Stimulated activated CD4-positive, alpha-beta T cell treated with anti-CD3 and anti-CD28 coated beads, Interleukin-15, amount 100 ng/mL, for 24 hours (primary cell): ENCODE measurements around the gene TIGAR.

ENCODE experiments used
- DNase-seq: peaks from one replicate; pipeline ENCODE4 v3.0.0-alpha.2; 2020

TIGAR gene

DNA sequence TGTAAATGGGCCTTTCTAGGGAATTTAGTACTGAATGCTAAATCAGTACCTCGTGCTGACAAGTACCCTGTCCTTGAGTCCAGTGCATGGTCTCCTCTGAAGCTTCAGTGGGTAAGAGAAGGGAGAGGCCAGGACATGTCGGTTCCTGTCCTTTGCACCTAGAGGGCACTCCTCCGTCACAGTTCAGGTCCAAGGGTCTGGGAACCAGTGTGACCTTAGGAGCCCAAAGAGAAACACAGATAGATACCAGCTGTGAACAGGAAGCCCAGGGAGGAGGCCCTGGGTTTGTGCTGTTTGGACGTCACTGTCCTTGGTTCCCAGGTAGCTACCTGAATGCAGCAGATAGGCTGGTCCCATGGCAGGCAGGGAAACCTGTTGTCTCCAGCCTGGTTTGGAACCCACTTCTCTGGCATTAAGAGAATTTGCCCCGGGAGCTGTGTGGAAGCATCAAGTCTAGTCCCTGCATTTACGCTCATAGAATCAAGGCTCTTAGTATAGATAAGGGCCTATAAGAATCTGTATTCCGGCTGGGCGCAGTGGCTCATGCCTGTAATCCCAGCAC is 62.4 kb downstream of the TIGAR start:
- DNase-seq = no peak

DNA sequence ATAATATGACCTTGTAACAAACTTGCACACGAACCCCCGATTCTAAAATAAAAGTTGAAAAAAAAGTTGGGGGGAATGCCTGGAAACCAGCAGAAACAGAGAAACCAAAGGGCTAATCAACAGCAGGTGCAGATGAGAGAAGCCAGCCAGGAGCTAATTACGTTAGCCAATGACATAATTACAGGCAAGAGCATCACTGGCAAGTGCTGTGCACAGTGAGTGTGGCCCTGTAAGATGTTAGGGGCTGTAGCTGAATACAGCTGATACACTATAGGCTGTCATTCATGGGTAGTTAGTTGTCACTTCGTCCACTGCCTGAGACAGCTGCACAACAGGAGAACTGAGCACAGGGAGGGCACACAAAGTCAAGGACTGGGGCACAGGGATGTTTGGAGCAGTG is 65.8 kb downstream of the TIGAR start:
- DNase-seq = no peak

DNA sequence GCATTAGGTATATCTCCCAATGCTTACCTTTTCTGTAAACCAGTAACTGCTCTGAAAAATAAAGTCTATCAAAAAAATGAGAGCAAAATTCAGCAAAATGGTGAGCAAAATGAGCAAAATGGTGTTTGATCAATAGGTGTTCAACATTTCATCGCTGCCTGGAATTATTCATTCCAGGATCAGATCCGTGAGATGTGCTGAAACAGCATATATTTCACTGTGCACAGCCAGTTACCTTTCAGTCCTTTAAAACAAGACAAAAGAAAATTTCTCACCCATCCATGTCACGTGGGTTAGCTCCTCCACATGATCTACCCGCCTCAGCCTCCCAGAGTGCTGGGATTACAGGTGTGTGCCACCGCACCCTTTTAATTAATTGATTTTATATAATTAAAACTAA is 66.6 kb downstream of the TIGAR start:
- DNase-seq = no peak

DNA sequence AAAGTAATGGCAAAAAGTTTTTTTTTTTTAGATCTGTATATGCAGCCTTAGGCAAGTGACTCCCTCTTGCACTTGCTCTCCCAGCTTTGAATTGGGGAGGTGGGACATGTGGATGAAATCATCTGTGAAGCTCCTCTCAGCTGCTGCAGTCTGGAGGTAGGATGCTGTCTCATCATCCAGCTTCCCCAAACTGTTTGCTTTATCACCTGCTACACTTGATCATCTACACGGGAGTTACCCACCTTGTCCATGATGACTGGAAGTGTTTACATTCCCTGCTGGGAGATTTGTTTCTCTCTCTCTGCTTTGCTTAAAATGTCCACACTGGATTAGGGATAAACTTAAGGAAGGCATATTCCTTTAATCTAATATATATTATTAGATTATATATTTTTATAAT is 67.0 kb downstream of the TIGAR start:
- no peak for DNase-seq

DNA sequence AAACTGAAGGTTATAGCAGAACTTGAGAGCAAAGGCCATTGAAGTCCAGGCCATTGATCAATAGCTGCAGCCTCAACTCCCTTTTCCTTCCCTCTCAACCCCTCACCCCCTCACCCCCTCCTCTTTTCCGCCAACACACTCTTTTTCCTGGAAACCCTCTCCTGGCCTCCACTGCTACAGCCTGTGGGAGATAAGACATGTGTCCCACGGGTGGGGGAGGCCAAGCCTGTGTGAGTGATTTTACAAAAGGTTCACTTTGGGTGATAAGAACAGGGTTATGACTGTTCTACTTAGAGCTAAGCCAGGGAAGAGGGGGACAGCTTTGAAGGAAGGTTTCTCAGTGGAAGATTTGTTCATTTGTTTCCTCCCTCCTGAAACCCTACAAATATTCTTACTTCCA is 67.6 kb downstream of the TIGAR start:
- DNase-seq = no peak

DNA sequence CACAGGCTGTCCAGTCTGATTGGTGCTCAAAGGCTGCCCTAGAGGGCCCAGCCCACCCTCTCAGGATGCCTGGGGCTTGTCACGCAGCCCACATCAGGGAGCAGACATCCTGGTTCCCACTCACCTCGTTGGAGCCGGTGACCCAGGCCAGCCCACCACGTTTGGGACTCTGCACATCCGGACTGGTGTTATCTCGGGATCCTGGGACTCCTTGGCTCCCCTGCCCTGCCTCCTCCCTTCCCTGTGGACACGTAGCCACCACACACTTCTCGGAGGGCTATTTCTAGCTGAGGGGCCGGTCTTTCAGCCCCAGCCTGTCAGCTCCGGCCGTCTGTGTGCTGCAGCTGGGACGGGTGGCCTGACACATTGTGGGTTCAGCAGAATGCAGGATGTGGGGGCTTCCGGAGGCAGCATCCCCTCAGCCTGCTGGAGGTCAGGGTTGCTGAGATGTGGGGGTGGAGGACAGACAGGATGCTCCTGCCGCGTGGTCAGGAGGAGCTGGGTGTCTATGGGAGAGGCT is 71.3 kb downstream of the TIGAR start:
- DNase-seq = no peak

DNA sequence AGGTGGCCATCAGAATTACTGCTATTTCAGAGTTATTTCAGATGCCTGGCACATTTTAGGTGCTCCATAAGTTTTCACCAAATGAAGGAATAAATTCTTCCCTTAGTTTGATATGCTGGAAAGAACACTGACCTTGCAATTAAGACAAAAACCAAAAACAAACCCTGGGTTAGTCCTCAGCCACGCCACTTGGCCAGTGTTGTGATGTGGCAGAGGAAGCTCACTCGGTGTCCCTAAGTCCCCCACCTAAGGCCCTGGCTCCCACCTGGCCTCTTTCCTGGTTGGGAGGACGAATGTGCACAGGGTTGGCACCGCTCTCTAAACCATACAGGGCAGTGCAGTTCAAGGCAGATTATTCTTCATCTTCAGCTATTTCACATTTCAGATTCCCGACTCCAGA is 72.2 kb downstream of the TIGAR start:
- DNase-seq = no peak

DNA sequence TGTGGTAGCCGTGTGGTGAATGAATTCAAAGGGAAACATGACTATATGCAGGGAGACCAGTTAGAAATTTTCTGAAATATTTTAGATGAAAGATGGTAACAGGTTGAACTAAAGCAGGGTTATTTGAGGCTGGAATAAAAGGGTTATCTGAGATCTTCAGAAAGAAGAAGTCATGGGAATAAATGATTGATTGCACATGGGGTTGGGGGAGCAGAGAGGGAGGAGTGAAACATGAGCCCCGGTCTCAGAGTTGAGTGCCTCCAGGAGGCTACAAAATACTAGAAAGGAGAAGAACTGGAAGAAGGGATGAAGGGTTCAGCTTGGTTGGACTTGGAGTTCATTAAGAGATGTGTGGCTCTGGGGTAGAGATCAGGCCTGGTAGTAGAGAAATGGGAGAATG is 74.8 kb downstream of the TIGAR start:
- DNase-seq = no peak

DNA sequence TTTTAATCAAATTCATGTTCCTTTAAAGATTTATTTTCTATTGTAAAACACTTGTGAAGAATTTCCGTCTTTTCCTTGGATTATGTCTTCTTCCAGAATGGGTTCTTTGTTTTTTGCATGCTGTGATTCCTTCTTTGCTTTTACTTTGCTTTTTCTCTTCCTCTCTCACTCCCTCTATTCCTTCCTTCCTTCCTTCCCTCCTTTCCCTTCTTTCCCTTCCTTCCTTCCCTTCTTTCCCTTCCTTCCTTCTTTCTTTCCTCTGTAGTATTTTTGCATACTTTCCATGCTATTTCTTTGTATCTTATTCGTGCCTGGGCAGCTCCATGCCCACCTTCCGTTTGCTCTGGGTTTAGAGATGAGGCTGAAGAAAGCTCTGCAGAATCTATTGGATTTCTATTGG is 80.1 kb downstream of the TIGAR start:
- no peak for DNase-seq

DNA sequence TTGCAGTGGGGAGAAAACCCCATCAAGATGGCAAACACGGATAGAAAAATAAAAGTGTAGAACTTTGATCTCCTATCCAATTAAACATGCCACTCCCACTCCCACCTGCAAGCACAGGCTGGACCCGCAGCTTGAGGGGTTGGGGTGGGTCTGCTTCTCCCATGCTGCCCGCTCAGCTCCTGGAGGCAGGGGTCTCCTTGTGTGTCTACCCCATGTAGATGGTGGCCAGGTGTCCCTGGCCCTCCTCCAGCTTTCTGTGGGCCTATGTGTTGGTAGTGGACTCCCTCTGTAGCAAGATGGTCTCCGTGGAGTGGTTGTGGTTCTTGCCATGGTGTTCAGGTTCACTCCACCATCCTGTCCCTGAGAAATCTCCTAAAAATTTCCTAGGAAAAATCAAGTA is 82.0 kb downstream of the TIGAR start:
- no peak for DNase-seq
